Lung (tissue), 12 donors: ENCODE data around the gene PPARA. TPM values are rescaled to one million over a fixed set of nuclear protein-coding genes. Genes with fewer than 3 reads are reported as not detected.

Experiments used
- ATAC-seq: fragments of 200-7000 bp; cut with Tn5 transposase; one replicate; pipeline ENCODE4 v1.9.1; 2020; ENCODE audit warnings: moderate number of reproducible peaks; ENCODE audit not compliant: insufficient read depth, low FRiP score
- DNase-seq, 3 donors: peaks; one replicate each; pipeline ENCODE4 v3.0.0-alpha.2; 2013 to 2017
- H3K27ac ChIP-seq, 2 donors: one replicate each; pipeline ENCODE4 v1.5.1; 2013; ENCODE audit warnings: mild to moderate bottlenecking in 2 of 2, moderate library complexity in 2 of 2, control low read depth in 1 of 2, inconsistent platforms in 1 of 2, low read depth in 1 of 2, low read length in 1 of 2
- H3K27me3 ChIP-seq, 3 donors: one replicate each; pipeline ENCODE4 v1.5.1; 2013; ENCODE audit warnings: low read length in 2 of 3; ENCODE audit not compliant: control insufficient read depth in 3 of 3, insufficient read depth in 3 of 3
- H3K36me3 ChIP-seq, 4 donors: one replicate each; pipeline ENCODE4 v1.5.1; 2013; ENCODE audit warnings: low read length in 4 of 4, mild to moderate bottlenecking in 1 of 4, moderate library complexity in 1 of 4; ENCODE audit not compliant: control insufficient read depth in 4 of 4, insufficient read depth in 4 of 4
- H3K4me1 ChIP-seq, 5 donors: one replicate each; pipeline ENCODE4 v1.5.1; 2013; ENCODE audit warnings: low read length in 5 of 5, mild to moderate bottlenecking in 2 of 5, moderate library complexity in 1 of 5; ENCODE audit not compliant: control insufficient read depth in 5 of 5, insufficient read depth in 5 of 5
- H3K4me3 ChIP-seq: one replicate; pipeline ENCODE4 v1.5.1; 2013; ENCODE audit warnings: mild to moderate bottlenecking, control low read depth, moderate library complexity
- H3K9ac ChIP-seq, 2 donors: one replicate each; pipeline ENCODE4 v1.5.1; 2013; ENCODE audit warnings: low read length in 2 of 2, control low read depth in 1 of 2; ENCODE audit not compliant: insufficient read depth in 1 of 2
- H3K9me3 ChIP-seq, 4 donors: one replicate each; pipeline ENCODE4 v1.5.1; 2013; ENCODE audit warnings: low read length in 3 of 4, mild to moderate bottlenecking in 1 of 4, moderate library complexity in 1 of 4; ENCODE audit not compliant: control insufficient read depth in 4 of 4, insufficient read depth in 3 of 4
- CTCF ChIP-seq: IDR thresholded peaks from 2 replicates; pipeline ENCODE4 v1.5.1; 2012; ENCODE audit warnings: mild to moderate bottlenecking; ENCODE audit errors: control extremely low read depth, extremely low read depth
- WGBS, 2 donors: extraction: QIAGEN DNeasy Blood & Tissue Kit; methylation state at CpG; one replicate each; pipeline ENCODE4 v1.1.7; 2013; 5-methylcytosine and 5-hydroxymethylcytosine counted together
- polyA plus RNA-seq, 2 donors: library from polyadenylated mRNA; stranded (reverse); fragments of 200-250 nt; gene quantifications; one replicate each; pipeline ENCODE4 v1.2.1, GENCODE V29; 2013
- total RNA-seq, 2 donors: library from RNA; depleted of rRNA in 1 of 2; stranded (reverse); fragments of >200 nt in 1 of 2; gene quantifications; one replicate each; pipeline ENCODE4 v1.2.1, GENCODE V29; 2014 to 2021
- donor health status: control.
- donor health status: control.
- donor health status: Bipolar disorder and iron deficiency.
- donor health status: healthy.
- donor health status: DM: yes; HTN: yes; CAD: no.

PPARA gene
- total and polyA plus RNA-seq, 4 donors, result 4.4 to 18.1 (median 11.0) TPM

GRCh38 chr22:46288846-46289243, 138.5 kb downstream of the PPARA start:
- H3K9me3 ChIP-seq, result peaks cover 0 to 4% (median 0%) of the 10 kb centered on the region in 4 donors
- DNase-seq (no peak), ATAC-seq (no peak)
- no peak overlapping the region for H3K9ac ChIP-seq
- 90 to 95% methylated on average over 7 of the region's 7 CpGs for WGBS, 2 donors
- no peaks in the 10 kb centered on the region for H3K27me3 ChIP-seq
- peak overlapping the region in 1 of 2 donors; percentile 72 for H3K27ac ChIP-seq
- TF ChIP-seq CTCF, result no peak
- peaks cover 15 to 55% (median 19%) of the 10 kb centered on the region in 4 donors for H3K36me3 ChIP-seq
- H3K4me3 ChIP-seq, result no peak overlapping the region
- H3K4me1 ChIP-seq, result peaks cover 0 to 13% (median 0%) of the 10 kb centered on the region in 5 donors

- no peak overlapping the region for H3K4me3 ChIP-seq
- H3K36me3 ChIP-seq, result peaks cover 15 to 50% (median 15%) of the 10 kb centered on the region in 4 donors
- H3K9me3 ChIP-seq, result peaks cover 0 to 4% (median 0%) of the 10 kb centered on the region in 4 donors
- no peaks in the 10 kb centered on the region for H3K27me3 ChIP-seq
- WGBS, 2 donors, result 91% methylated on average over 31 to 33 of the region's 33 CpGs
- ATAC-seq, result no peak
- no peak overlapping the region for H3K9ac ChIP-seq
- peak overlapping the region in 1 of 2 donors; percentile 41 for H3K27ac ChIP-seq
- peaks cover 0 to 13% (median 0%) of the 10 kb centered on the region in 5 donors for H3K4me1 ChIP-seq
- DNase-seq, result no peak
- no peak for TF ChIP-seq CTCF
Observed at GRCh38 chr22:46289244-46289891, 139.0 kb downstream of the PPARA start.

- WGBS, 2 donors, result 95% methylated on average over 17 of the region's 17 CpGs
- Histone ChIP-seq H3K4me3 (no peak overlapping the region), H3K9me3 (peaks cover 0 to 4% (median 0%) of the 10 kb centered on the region in 4 donors), H3K4me1 (peaks cover 0 to 13% (median 0%) of the 10 kb centered on the region in 5 donors), H3K9ac (no peak overlapping the region), H3K27ac (peak overlapping the region; percentile 32 to 43), H3K27me3 (no peaks in the 10 kb centered on the region), H3K36me3 (peaks cover 9 to 49% (median 13%) of the 10 kb centered on the region in 4 donors)
- no peak for DNase-seq
- ATAC-seq, result no peak
- TF ChIP-seq CTCF, result no peak
Observed at GRCh38 chr22:46290121-46290842, 140.0 kb downstream of the PPARA start.
